Mesothelial cell of epicardium (in vitro differentiated cells): ENCODE data around the gene CTRL. TPM values are rescaled to one million over a fixed set of nuclear protein-coding genes. Genes with fewer than 3 reads are reported as not detected.

ENCODE experiments used
- DNase-seq, 2 experiments: peaks; one replicate each; pipeline ENCODE4 v3.0.0; 2021; ENCODE audit warnings: low spot score in 2 of 2; ENCODE audit not compliant: unreplicated experiment in 2 of 2
- H3K27ac Mint-ChIP-seq: 2 replicates; pipeline ENCODE4 v1.8.0; 2021; ENCODE audit warnings: mixed read lengths
- H3K27me3 Mint-ChIP-seq: 2 replicates; pipeline ENCODE4 v1.8.0; 2021; ENCODE audit warnings: low read depth, mixed read lengths
- H3K36me3 Mint-ChIP-seq: 2 replicates; pipeline ENCODE4 v1.8.0; 2021; ENCODE audit warnings: mixed read lengths
- H3K4me1 Mint-ChIP-seq: 2 replicates; pipeline ENCODE4 v1.8.0; 2021; ENCODE audit warnings: mixed read lengths
- H3K4me3 Mint-ChIP-seq: 2 replicates; pipeline ENCODE4 v1.8.0; 2021; ENCODE audit warnings: mild to moderate bottlenecking, moderate library complexity, mixed read lengths
- H3K9me3 Mint-ChIP-seq: 2 replicates; pipeline ENCODE4 v1.8.0; 2021; ENCODE audit warnings: mixed read lengths
- total RNA-seq: library from RNA; stranded (reverse); gene quantifications from 3 replicates; pipeline ENCODE4 v1.2.1, GENCODE V29; 2021
- TF ChIP-seq, protein P1 (sequence below): fragments of 200-600 bp; sonication (generic); IDR thresholded peaks from one replicate; pipeline ENCODE4 v1.5.0; 2021; ENCODE audit warnings: antibody characterized with exemption; ENCODE audit not compliant: unreplicated experiment

CTRL gene
- total RNA-seq, 1 donor from 2014 or later = 1.5 TPM

DNA sequence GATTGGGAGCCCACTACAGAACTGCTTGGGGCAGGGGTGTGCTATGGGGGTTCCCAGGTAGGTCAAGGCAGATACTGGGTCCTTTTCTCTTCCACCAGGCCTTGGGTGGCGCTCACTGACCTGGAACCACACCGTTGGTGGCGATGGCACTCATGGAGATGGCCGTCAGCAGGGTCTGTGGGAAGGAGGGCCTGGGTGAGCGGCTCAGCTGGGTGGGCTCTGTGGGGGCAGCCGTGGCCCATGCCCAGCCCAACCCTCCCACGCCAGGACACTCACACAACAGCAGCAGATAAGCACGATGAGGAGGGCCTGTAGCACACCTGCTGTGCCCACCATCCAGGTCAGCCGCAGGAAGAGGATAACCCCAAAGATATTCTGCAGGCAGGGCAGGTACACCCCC lies 26.0 kb upstream of the CTRL start:
- TF ChIP-seq, protein P1, sequence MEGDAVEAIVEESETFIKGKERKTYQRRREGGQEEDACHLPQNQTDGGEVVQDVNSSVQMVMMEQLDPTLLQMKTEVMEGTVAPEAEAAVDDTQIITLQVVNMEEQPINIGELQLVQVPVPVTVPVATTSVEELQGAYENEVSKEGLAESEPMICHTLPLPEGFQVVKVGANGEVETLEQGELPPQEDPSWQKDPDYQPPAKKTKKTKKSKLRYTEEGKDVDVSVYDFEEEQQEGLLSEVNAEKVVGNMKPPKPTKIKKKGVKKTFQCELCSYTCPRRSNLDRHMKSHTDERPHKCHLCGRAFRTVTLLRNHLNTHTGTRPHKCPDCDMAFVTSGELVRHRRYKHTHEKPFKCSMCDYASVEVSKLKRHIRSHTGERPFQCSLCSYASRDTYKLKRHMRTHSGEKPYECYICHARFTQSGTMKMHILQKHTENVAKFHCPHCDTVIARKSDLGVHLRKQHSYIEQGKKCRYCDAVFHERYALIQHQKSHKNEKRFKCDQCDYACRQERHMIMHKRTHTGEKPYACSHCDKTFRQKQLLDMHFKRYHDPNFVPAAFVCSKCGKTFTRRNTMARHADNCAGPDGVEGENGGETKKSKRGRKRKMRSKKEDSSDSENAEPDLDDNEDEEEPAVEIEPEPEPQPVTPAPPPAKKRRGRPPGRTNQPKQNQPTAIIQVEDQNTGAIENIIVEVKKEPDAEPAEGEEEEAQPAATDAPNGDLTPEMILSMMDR = no peak
- Mint-ChIP-seq H3K27me3 (no peaks in the 10 kb centered on the region), H3K36me3 (peaks cover 37% of the 10 kb centered on the region), H3K4me1 (no peaks in the 10 kb centered on the region), H3K9me3 (no peaks in the 10 kb centered on the region), H3K27ac (no peak overlapping the region), H3K4me3 (no peak overlapping the region)
- DNase-seq = no peak

DNA sequence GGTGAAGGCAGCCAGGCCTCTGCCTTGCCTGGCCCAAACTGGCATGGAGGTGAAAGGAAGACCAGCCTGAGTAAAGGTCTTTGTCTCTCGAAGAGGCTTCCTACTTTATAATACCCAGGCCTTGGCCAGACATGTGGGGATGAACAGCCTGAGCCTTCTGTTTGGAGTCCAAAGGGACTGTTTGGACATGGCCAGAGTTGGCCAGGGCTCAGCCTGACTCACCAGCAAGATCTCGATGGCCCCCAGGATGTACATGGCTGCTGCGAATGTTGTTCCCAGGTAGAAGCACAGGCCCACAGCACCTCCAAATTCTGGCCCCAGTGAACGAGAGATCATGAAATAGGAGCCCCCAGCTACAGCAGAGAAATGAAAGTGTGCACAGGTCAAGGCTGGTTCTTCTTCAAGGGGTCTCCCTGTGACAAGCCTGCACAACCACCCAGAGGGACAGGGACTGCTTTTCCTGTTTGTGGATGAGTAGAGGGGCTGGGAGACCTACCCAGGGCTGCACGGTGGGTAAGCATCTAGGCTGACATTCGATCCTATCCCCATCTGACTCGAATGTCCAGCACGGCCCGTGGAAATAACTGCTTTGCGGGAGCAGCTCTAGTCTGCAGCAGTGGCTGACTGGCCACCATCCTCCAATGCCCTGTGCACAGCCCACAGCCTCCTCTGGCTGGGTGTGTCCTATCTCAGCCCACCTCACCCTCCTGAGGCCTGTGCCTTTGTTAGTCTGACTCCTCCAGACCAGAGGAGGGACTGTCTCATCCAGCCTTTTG lies 22.9 kb upstream of the CTRL start:
- TF ChIP-seq, protein P1 = no peak
- Mint-ChIP-seq H3K27ac (no peak overlapping the region), H3K36me3 (peaks cover 27% of the 10 kb centered on the region), H3K9me3 (no peaks in the 10 kb centered on the region), H3K4me1 (no peaks in the 10 kb centered on the region), H3K4me3 (no peak overlapping the region), H3K27me3 (no peaks in the 10 kb centered on the region)
- no peak for DNase-seq

DNA sequence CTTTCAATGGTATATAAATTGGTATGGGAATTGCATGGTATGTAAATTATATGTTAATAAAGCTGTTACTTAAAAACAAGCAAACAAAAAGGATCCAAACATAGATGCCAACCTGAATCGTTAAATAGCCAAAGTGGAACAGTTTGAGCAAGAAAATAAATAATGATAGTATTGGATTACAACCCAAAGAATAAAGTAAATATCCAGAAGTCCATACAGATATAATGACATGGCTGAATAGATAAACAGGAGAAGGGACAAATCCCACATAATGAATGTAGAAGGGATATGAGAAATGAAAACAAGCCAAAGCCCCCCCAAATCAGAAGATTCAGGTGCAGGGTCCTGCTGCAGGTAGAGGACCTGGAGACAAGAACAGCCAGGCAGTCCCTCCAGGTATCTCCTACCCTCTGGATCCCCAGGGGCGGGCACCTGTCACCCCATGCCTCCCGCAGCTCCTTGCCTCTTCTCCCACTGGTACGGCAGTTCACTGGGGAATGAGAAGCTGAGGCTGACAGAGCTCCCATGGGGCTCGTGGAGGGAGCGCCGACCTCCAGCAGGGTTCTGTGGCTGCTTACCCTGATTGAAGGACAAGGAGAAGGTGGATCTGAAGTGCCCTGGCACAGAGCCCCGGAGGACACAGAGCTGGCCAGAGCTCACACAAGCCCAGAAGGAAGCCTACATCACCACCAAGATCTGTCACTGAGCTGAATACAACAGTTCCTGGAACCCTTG lies 22.1 kb upstream of the CTRL start:
- no peak overlapping the region for H3K4me3 Mint-ChIP-seq
- no peaks in the 10 kb centered on the region for H3K4me1 Mint-ChIP-seq
- DNase-seq = no peak
- no peaks in the 10 kb centered on the region for H3K9me3 Mint-ChIP-seq
- peaks cover 27% of the 10 kb centered on the region for H3K36me3 Mint-ChIP-seq
- no peak overlapping the region for H3K27ac Mint-ChIP-seq
- no peaks in the 10 kb centered on the region for H3K27me3 Mint-ChIP-seq
- TF ChIP-seq, protein P1 = no peak

DNA sequence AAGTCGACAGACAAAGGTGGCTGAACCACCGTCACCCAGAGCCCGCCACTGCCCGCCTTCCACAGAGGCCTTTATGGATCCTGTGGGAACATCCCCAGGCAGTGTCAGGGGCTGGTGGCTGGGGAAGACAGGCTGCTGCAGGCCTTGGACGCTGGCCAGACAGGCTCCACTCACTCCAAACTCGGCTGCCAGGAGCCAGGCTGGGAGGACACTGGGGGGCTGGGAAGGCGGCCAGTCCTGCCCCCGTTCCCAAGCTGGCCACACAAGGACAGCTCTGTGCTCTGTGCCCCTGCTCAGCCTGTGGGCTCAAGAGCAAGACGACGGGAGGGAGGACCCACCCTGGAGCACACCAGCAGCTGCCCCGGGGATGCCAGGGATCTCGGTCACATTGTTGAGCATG lies 19.8 kb upstream of the CTRL start:
- Mint-ChIP-seq H3K27ac (no peak overlapping the region), H3K27me3 (no peaks in the 10 kb centered on the region), H3K4me3 (no peak overlapping the region), H3K36me3 (peaks cover 20% of the 10 kb centered on the region), H3K4me1 (no peaks in the 10 kb centered on the region), H3K9me3 (no peaks in the 10 kb centered on the region)
- DNase-seq = no peak
- TF ChIP-seq, protein P1 = no peak

DNA sequence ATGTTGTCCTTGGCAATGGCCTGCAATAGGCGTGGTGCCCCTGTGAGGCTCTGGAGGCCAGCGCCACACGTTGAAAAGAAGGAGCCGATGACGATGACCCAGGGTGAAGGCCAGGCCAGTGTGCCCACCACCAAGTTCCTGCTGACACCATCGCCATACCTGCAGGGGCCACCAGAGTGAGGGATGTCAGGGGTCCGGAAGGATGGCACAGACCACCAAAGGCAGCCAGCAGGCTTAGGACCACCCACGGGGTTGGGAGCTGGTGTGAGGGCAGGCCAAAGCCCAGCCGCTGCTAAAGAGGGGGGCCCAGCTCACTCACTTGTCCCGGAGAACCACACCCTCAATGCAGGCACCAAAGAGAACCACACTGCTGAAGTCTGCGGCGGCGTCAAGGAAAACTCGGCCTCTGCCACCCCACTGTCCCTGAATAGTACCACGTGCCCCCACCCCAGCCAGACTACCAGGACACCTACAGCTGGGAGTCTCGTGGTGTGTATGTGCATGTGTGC lies 18.7 kb upstream of the CTRL start:
- Mint-ChIP-seq H3K27ac (no peak overlapping the region), H3K36me3 (peaks cover 24% of the 10 kb centered on the region), H3K27me3 (no peaks in the 10 kb centered on the region)

More for the DNA sequence above, 18.7 kb upstream of the CTRL start:
- Mint-ChIP-seq H3K4me1 (no peaks in the 10 kb centered on the region), H3K9me3 (no peaks in the 10 kb centered on the region), H3K4me3 (no peak overlapping the region)
- no peak for DNase-seq
- TF ChIP-seq, protein P1 = no peak
